HG03045 (cell line): ENCODE measurements around the gene GARNL3.

Experiments
- ATAC-seq: cut with Tn5 transposase; IDR thresholded peaks from one replicate; pipeline ENCODE4 v1.9.1; 2021; ENCODE audit warnings: mild to moderate bottlenecking, moderate library complexity; ENCODE audit not compliant: unreplicated experiment

The GARNL3 gene

GRCh38 chr9:127426756-127427155 is 162.2 kb downstream of the GARNL3 start:
- ATAC-seq, result no peak

GRCh38 chr9:127428348-127428747 is 163.8 kb downstream of the GARNL3 start:
- ATAC-seq, result no peak

- no peak for ATAC-seq
These were observed 165.8 kb downstream of the GARNL3 start for GRCh38 chr9:127430415-127430814.

- ATAC-seq, result no peak
These were observed 173.1 kb downstream of the GARNL3 start for GRCh38 chr9:127437497-127438264.

GRCh38 chr9:127438394-127438793 is 173.8 kb downstream of the GARNL3 start:
- no peak for ATAC-seq
